OCI-M2 (cell line): ENCODE data around the gene WDFY1.
"Not testable (repeated sequence)": the region's sequence is repeated elsewhere in the genome, so short reads cannot be mapped to it uniquely, and the experiment has no call there.

ENCODE experiments used
- DNase-seq: peaks from one replicate; lab custom pipeline; 2025; ENCODE audit not compliant: unreplicated experiment; lab: John Stamatoyannopoulos, UW

The WDFY1 gene

DNA sequence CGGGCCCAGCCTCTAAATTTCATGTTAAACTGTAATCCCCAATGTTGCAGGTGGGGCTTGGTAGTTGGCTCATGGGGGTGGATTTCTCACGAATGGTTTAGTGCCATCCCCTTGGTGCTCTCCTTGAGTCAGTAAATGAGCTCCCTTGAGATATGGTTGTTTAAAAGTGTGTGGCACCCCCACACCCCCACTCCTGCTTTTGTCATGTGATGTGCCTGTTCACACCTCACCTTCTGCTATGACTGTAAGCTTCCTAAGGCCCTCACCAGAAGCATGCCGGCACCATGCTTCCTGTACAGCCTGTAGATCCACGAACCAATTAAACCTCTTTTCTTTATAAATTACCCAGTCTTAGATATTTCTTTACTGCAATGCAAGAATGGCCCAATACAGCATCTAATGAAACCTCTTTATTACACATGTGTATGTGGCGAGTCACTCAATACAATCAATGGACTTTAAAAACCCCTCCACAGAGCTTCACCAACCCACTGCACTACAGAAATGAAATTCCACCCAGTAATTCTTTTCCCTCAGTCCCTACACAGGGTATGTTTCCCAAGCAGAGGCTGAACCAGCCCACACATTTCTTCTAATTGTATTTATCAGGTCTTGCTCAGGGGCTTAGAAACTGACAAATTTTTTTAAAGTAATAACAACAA is 47.3 kb downstream of the WDFY1 start:
- no peak for DNase-seq

DNA sequence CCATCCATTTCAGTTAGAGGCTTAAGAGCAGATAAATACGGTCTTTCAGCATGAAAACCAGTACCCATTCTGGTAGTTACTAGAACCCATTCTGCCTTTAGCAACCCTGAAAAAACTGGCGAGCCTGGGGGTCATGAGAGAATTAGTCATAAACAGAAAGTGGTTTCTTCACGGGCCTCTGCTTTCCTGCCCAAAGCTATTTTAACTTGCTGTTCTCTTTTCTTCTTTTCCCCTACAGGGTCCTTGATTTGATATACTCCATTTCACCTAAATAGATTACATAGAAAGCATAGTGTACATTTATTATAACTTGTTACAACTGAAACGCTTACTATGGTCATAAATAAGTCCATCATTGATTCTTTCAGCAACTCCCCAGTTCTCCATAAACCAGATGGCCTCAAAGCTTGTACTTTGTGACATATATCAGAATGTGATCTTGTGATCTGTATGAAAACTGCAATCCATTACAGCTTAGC is 48.3 kb downstream of the WDFY1 start:
- no peak for DNase-seq

DNA sequence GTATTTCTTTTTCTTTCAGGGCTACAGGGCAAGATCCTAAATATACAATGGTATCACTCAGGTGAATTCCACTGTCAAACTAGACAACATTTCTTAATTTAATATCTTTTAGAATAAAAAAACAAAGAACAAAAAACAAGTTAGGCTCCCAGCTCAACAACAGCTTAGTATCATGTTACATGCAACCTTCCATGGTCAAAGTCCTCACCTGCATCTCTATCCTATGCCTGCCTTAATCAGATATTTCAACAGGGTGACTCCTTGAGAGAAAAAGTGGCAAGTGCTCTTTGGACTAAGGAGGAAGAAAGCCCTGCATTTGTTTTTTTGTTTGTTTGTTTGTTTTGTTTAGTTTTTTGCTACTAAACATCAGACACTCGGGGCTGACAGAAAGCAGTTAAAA is 50.2 kb downstream of the WDFY1 start:
- no peak for DNase-seq

DNA sequence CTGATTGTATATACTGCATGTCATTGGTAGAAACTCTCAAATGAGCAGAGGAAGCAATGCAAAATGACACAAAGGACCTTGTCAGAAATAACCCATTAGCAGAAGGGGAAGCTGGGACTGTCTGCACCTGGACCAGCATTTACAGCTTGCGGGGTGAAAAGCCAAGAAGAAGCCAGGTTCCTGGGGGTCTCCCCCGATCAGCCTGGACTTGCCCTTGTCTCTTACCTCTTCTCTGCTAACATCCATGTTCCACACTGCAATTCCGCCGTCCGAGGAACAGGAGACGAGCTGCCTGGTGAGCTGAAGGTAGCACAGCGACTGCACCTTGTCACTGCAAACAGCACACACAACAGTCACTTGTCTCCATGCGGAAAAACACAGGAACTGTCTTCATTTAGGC is 51.1 kb downstream of the WDFY1 start:
- no peak for DNase-seq

DNA sequence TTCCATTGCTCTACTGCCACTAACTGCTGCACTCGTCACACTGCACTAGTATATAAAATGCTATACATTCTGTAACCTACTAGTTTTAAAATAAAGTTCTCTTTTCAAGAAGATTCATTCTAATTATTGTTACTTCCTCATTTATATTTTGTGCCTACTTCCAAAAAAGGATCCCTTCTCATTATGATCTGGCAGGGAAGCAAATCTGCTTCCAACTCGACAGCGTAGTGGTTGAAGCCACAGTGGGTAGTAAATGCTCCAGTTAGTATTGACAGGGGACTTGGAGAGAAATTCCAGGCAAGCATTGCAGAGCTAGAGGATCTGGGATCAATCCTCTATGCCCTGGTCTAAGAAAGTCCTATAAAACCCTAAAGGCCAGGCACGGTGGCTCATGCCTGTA is 54.4 kb downstream of the WDFY1 start:
- DNase-seq: no peak

DNA sequence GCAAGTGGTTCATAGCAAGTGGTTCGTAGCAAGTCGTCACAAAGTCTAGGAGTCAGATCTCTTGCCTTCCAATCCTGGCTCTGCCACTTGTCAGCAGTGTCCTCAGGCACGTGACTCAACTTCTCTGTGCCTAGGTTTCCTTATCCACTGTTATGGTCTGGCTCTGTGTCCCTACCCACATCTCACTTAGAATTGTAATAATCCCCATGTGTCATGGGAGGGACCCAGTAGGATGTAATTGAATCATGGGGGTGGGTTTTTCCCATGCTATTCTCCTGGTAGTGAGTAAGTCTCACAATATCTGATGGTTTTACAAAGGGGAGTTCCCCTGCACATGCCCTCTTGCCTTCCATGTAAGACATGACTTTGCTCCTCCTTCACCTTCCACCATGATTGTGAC is 55.9 kb downstream of the WDFY1 start:
- DNase-seq: no peak

DNA sequence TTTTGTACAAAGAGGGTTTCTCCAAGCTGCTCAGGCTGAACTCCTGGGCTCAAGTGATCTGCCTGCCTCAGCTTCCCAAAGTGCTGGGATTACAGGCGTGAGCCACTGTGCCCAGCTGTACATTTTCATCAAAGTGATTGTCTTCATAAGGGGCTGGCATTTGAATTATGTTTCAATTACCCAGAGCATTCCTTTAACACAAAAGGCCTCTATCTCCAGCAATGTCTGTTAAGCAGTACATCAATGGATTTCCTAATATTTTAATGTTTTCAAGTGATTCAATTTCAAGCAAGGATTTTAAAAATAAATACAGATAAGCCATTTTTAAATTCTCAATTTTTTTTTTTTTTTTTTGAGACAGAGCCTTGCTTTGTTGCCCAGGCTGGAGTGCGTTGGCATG is 56.9 kb downstream of the WDFY1 start:
- no peak for DNase-seq

DNA sequence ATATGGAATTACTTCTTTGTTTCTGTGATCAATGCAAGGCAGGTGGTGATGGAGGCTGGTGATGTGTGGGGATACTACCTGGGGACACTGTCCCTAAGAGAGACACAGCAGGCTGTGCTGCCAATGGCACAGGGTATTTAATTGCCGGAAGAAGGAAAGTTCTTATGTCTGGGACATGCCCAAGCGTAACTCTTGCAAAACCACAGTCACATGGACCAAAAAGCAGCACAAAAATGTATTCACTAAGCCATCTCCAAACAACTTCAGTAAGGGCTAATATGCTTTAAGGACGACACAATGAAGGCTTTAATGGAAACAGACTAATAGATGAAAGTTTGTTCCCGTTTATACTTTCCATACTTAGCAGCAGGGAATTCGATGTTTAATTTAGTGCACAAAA is 58.0 kb downstream of the WDFY1 start:
- DNase-seq: no peak

DNA sequence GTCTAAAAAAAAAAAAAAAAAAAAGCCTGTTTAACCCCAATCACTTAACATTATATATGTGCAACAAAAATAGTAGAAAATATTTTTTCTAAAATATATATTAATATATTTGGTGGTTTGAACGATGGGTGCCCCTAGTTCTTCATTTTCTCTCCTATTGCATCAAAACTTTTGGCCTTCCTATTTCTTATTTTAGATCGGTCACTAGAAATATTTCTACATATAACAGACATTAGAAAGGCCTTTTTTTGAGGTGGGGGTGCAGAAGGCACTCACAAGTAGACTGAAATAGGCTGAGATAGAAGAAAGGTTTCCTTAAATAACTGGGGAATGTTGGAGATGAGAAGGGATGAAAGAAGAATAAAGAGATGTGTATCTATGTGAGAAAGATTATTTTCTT is 58.4 kb downstream of the WDFY1 start:
- no peak for DNase-seq

DNA sequence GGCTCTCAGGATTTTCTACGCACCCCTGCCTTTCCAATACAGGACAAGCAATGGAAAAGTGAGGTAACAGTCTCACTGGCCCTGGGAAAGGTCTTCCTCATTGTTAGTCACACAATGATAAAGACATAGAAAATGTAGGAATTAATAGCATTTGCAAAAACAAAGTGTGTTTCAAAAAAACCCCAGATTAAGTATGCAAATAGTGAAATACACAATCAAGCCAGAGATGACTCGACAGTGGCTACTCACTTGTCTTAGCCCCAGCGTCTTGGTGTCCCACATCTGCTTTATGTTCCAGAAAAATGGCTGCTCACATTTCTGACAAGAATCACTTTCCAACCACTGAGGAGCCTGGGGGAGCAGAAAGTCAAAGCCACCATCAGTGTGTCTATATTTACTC is 60.7 kb downstream of the WDFY1 start:
- no peak for DNase-seq

DNA sequence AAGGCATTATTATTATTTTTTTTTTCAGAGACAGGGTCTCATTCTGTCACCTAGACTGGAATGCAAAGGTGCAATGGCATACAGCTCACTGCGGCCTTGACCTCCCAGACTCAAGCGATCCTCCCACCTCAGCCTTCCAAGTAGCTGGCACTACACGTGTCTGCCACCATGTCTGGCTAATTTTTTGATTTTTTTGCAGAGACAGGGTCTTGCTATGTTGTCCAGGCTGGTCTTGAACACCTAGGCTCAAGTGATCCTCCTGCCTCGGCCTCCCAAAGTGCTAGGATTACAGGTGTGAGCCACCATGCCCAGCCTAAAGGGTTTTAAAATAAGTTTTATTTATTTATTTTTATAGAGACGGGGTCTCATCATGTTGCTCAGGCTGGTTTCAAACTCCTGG is 62.4 kb downstream of the WDFY1 start:
- no peak for DNase-seq

DNA sequence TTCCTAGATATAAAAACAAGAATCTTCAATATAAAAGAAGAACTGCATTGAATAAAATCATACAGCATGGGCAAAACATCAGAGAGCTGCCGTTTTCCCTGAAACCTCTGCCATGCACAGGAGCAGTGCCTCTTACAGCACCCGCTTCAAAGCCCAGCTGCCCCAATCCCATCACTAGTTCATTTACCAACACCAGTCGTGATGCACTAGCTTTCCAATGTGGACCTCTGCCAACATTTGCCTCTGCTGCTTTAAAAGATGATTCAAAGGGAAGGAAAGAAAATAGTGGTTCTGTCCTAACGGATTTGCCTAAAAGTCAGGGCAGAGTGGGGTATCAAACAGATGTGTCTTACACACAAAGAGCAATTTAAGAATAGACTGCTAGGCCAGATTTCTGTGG is 64.3 kb downstream of the WDFY1 start:
- DNase-seq: no peak

DNA sequence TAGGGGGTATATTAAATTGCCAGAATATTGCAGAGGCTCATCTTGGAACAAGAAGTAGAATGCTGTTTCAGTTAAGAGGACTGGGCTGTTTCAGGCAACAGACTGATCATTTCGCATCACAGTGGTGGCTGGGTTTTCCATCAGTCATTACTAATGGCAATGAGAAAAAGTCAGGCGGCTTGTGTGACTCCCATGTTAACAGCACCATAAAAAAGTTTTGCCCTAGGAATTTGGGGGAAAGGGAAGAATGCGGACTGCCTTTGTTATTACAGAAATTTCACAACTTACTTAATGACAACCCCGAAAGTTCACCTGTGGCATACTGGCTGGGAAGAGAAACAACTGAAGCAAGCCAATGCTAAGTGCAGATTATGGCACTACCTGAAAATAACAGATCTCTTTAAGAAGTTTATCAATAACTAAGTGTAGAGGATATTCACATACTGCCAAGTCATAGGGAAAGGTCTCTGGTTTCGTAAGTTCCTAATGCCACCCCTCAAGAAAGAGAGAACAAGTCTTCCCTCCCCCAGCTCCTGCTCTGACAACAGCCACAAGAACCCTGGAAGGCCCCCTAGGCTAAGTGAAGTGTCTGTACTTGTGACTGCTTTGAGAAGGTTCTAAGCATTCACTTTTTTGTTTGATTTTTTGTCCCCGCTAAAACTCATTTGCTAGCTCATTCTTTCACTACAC is 67.3 kb downstream of the WDFY1 start:
- DNase-seq: no peak

DNA sequence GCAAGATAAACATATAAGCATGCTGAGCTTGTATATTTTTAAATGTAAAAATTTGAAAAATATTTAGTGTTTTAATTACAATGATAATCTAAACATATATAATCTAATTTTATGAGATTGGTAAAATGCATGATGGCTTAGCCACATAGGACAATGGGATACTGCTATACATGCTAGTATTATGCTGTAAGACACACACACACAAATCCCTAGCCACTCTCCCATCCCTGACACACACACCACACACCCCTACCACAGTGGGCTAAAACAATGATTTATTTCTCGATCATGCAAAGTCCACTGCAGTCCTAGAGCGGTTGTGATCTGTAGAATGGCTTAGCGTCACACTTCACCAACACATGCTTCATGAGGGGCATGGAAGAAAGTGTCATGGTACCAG is 71.5 kb downstream of the WDFY1 start:
- no peak for DNase-seq

DNA sequence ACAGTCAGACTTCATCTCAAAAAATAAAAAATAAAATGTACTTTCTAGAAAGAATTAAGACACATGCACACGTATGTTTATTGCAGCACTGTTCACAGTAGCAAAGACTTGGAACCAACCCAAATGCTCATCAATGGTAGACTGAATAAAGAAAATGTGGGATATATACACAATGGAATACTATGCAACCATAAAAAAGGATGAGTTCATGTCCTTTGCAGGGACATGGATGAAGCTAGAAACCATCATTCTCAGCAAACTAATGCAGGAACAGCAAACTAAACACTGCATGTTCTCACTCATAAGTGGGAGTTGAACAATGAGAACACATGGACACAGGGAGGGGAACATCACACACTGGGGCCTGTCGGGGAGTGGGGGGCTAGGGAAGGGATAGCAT is 72.4 kb downstream of the WDFY1 start:
- DNase-seq: not testable (repeated sequence)

DNA sequence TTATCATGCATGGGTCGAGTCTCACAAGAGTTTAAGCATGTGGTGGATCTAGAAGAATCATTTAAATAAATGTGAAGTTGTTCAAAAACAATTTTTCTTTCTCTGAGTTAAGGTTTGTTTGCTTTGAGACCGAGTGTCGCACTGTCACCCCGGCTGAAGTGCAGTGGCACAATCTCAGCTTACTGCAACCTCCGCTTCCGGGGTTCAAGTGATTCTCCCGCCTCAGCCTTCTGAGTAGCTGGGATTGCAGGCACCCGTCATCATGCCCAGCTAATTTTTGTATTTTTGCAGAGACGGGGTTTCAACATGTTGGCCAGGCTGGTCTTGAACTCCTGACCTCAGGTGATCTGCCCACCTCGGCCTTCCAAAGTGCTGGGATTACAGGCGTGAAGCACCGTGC is 73.5 kb downstream of the WDFY1 start:
- DNase-seq: not testable (repeated sequence)

DNA sequence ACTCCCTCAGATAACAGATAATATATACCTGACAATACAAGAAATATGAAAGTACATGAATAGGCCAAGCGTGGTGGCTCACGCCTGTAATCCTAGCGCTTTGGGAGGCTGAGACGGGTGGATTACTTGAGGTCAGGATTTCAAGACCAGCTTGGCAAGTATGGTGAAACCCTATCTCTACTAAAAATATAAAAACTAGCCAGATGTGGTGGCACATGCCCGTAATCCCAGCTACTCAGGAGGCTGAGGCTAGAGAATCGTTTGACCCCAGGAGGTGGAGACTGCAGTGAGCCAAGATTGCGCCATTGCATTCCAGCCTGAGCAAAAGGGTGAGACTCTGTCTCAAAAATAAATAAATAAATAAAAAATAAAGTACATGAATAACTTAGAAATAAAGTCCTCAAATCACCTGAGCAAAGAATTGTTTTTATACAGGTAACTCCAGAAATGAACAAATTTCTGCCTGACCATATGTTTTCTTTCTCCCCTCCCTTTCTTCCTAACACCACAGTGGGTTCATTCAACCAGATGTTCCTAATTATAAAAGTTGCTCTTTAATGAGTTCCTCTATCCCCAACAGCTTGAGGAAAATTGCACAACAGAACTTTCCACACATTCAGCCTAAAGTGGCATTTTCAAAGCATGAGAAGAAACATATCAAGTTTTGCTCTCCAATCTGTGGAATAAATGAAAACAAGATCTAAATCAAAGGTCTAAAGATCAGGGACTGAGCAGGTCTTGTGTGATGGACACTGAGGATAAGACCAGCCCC is 74.1 kb downstream of the WDFY1 start:
- no peak for DNase-seq

DNA sequence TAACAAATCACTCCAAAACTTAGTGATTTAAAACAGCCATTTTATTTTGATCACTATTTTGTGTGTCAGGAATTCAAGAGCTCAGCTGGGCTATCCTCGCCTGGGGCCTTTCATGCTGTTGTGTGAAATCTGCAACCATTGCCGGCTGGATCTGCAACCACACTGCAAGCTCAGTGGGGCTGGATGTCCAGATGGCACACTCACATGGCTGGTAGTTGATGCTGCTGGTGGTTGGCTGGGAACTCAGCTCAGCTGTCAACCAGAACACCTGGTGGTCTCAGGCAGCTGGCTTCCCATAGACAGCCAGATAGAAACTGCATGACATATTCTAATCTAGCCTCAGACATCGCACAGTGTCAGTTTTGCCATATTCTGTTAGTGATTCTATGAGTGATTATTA is 77.1 kb downstream of the WDFY1 start:
- DNase-seq: no peak

DNA sequence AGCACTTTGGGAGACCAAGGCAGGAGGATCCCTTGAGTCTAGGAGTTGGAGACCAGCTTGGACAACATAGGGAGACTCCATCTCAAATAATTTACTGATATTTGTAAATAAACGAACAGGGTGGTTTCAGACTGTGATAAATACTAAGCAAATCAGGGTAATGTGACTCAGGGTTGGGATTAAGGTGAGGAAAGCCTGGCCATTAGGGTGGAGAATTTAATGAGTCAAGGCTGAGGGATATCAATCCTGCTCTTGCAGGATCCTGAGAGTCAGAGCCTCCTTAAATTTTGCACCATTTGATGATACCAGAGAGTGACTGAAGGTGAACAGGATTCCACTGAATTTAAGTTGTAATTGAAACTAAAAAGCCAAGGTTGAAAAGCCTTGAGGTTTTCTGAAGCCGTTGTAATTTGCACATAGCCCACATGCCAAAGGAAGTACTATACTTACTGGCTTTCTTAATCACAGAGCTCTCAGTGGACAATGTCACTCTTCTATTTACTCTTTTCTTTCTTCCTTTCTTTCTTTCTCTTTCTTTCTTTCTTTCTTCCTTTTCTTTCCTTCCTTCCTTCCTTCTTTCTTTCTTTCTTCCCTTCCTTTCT is 79.1 kb downstream of the WDFY1 start:
- DNase-seq: no peak

DNA sequence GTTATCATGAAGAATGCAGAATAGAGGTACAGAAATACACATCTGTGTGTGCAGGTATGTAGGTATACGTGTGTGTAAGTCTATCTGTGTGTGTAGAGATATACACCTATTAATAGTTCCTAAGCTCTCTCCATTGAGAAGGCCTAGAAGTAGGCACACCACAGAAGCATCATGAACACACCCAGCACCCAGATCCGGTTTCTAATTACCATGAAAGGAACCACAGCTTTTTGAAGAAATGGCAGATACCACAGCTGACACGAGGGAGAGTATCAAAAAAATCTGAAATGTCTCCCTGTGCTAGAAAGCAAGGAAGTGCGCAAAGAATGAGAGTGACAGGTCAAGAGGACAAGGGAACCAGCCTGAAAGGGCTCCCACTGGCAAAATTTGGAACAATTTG is 80.0 kb downstream of the WDFY1 start:
- DNase-seq: no peak

DNA sequence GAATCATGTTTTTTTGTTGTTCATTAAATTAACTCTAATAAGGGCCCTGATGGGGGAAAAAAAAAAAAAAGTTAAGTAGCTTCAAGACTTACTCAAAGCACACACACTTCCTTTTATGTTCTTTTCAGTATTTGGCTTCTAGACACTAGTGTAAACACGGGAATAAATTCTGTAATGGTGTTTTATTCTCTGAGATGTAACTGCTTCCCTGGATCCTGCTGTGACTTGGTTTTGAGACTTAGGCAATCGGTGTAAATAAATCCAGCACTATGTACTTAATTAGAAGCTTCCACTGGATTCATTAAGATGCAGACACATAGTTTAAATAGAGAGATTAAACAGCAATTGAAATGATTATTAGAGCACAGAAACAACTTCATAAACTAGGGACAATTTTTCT is 81.6 kb downstream of the WDFY1 start:
- no peak for DNase-seq
